Naive thymus-derived CD4-positive, alpha-beta T cell (primary cell): ENCODE data around the gene SOX6. TPM values are rescaled to one million over a fixed set of nuclear protein-coding genes. Genes with fewer than 3 reads are reported as not detected.

ENCODE experiments used
- ATAC-seq: fragments of 150-1000 bp; cut with Tn5 transposase; 2 replicates; pipeline ENCODE4 v1.10.0; 2021; ENCODE audit warnings: mild to moderate bottlenecking, moderate library complexity
- CTCF ChIA-PET: fragments of 350-600 bp; sonication (Branson Sonifier 250); formaldehyde crosslinking; loops from one replicate; lab custom pipeline; 2021; ENCODE audit warnings: antibody characterized with exemption; lab: Charles Lee
- POLR2A ChIA-PET: fragments of 350-600 bp; sonication (Branson Sonifier 250); formaldehyde crosslinking; loops from one replicate; lab custom pipeline; 2021; ENCODE audit warnings: antibody characterized with exemption, inconsistent platforms; lab: Charles Lee
- DNase-seq, 9 donors: peaks; one replicate each; pipeline versions ENCODE4 v3.0.0 to v3.0.0-alpha.2; 2020 to 2022; ENCODE audit warnings: mixed read lengths in 1 of 9
- H3K27ac ChIP-seq: one replicate; pipeline ENCODE4 v1.7.0; 2013; ENCODE audit warnings: mild to moderate bottlenecking, low read depth, low read length, moderate library complexity
- H3K27me3 ChIP-seq, 2 donors: one replicate each; pipeline ENCODE4 v1.7.0; 2013; ENCODE audit warnings: low read length in 2 of 2, mild to moderate bottlenecking in 2 of 2, moderate library complexity in 2 of 2; ENCODE audit not compliant: control insufficient read depth in 2 of 2, insufficient read depth in 2 of 2
- H3K36me3 ChIP-seq, 3 experiments: 1 replicate in 2 of 3; 2 replicates in 1 of 3; pipeline ENCODE4 v1.7.0; 2013; ENCODE audit warnings: low read length in 3 of 3, mild to moderate bottlenecking in 3 of 3, moderate library complexity in 1 of 3; ENCODE audit not compliant: insufficient read depth in 3 of 3, control insufficient read depth in 2 of 3
- H3K4me1 ChIP-seq, 2 donors: one replicate each; pipeline ENCODE4 v1.7.0; 2013; ENCODE audit warnings: low read length in 2 of 2, mild to moderate bottlenecking in 2 of 2, moderate library complexity in 1 of 2; ENCODE audit not compliant: control insufficient read depth in 2 of 2, insufficient read depth in 2 of 2
- H3K4me3 ChIP-seq: 2 replicates; pipeline ENCODE4 v1.7.0; 2013; ENCODE audit warnings: mild to moderate bottlenecking, low read length
- H3K9me3 ChIP-seq, 3 experiments: 1 replicate in 2 of 3; 2 replicates in 1 of 3; pipeline ENCODE4 v1.7.0; 2013; ENCODE audit warnings: low read length in 3 of 3; ENCODE audit not compliant: control insufficient read depth in 2 of 3
- H3K27ac Mint-ChIP-seq, 9 donors: one replicate each; pipeline ENCODE4 v1.8.0; 2020 to 2022; ENCODE audit warnings: mixed read lengths in 9 of 9, mild to moderate bottlenecking in 8 of 9, moderate library complexity in 5 of 9, inconsistent platforms in 2 of 9
- H3K27me3 Mint-ChIP-seq, 5 donors: one replicate each; pipeline ENCODE4 v1.8.0; 2021 to 2022; ENCODE audit warnings: mixed read lengths in 5 of 5, mild to moderate bottlenecking in 1 of 5
- H3K36me3 Mint-ChIP-seq, 5 donors: one replicate each; pipeline ENCODE4 v1.8.0; 2020 to 2022; ENCODE audit warnings: mixed read lengths in 5 of 5, mild to moderate bottlenecking in 3 of 5, inconsistent platforms in 1 of 5
- H3K4me1 Mint-ChIP-seq, 7 donors: one replicate each; pipeline ENCODE4 v1.8.0; 2020 to 2022; ENCODE audit warnings: mixed read lengths in 7 of 7, mild to moderate bottlenecking in 3 of 7, inconsistent platforms in 1 of 7
- H3K4me3 Mint-ChIP-seq, 10 donors: one replicate each; pipeline ENCODE4 v1.8.0; 2020 to 2022; ENCODE audit warnings: mild to moderate bottlenecking in 10 of 10, mixed read lengths in 10 of 10, moderate library complexity in 6 of 10, inconsistent platforms in 2 of 10
- H3K9me3 Mint-ChIP-seq, 11 donors: one replicate each; pipeline ENCODE4 v1.8.0; 2020 to 2022; ENCODE audit warnings: mixed read lengths in 11 of 11, mild to moderate bottlenecking in 4 of 11, inconsistent platforms in 1 of 11, moderate library complexity in 1 of 11
- intact Hi-C, 2 donors: fragments of 100-400 bp; cut with micrococcal nuclease; formaldehyde crosslinking; loops; one replicate each; pipeline ENCODE4 v1.15.1; 2023
- polyA plus RNA-seq, 2 donors: library from polyadenylated mRNA; unstranded; fragments of 300-500 nt; fragmentation: Illumina TruSeq; gene quantifications; one replicate each; pipeline ENCODE4 v1.2.3, GENCODE V29; 2021
- total RNA-seq, 6 experiments: library from RNA in 5 of 6; stranded (reverse) in 5 of 6; gene quantifications; 1 replicate in 5 of 6; 2 replicates in 1 of 6; pipeline ENCODE4 v1.2.3 and lab custom pipeline; 2021 to 2026

SOX6 gene
- total and polyA plus RNA-seq, 7 experiments from 2014 or later: 0.51 TPM; not detected in 6

- intact Hi-C loops: no loop called here
- POLR2A ChIA-PET: no interaction called here
- CTCF ChIA-PET: no interaction called here
These were observed 116.9 kb downstream of the SOX6 start for GRCh38 chr11:16239141-16240105.

GRCh38 chr11:16226245-16226644 is 130.1 kb downstream of the SOX6 start:
- ATAC-seq: no peak
- ChIA-PET CTCF (no interaction called here), POLR2A (no interaction called here)
- intact Hi-C loops: no loop called here
- H3K27me3 Mint-ChIP-seq: no peaks in the 10 kb centered on the region
- Histone ChIP-seq H3K9me3 (no peaks in the 10 kb centered on the region), H3K4me1 (no peaks in the 10 kb centered on the region), H3K27me3 (no peaks in the 10 kb centered on the region), H3K27ac (no peak overlapping the region), H3K4me3 (no peak overlapping the region), H3K36me3 (no peaks in the 10 kb centered on the region)
- no peak overlapping the region for H3K27ac Mint-ChIP-seq
- DNase-seq: no peak
- no peaks in the 10 kb centered on the region for H3K4me1 Mint-ChIP-seq
- H3K9me3 Mint-ChIP-seq: peaks cover 0 to 6% (median 0%) of the 10 kb centered on the region in 11 donors
- H3K4me3 Mint-ChIP-seq: no peak overlapping the region
- no peaks in the 10 kb centered on the region for H3K36me3 Mint-ChIP-seq

More at GRCh38 chr11:16239141-16240105, 116.9 kb downstream of the SOX6 start:
- Mint-ChIP-seq H3K27ac (no peak overlapping the region), H3K9me3 (peaks cover 0 to 9% (median 0%) of the 10 kb centered on the region in 11 donors), H3K4me1 (no peaks in the 10 kb centered on the region), H3K36me3 (no peaks in the 10 kb centered on the region), H3K27me3 (no peaks in the 10 kb centered on the region), H3K4me3 (no peak overlapping the region)
- DNase-seq (no peak), ATAC-seq (no peak)
- no peak overlapping the region for H3K27ac ChIP-seq
- no peaks in the 10 kb centered on the region for H3K36me3 ChIP-seq
- no peaks in the 10 kb centered on the region for H3K4me1 ChIP-seq
- no peaks in the 10 kb centered on the region for H3K9me3 ChIP-seq
- no peak overlapping the region for H3K4me3 ChIP-seq
- no peaks in the 10 kb centered on the region for H3K27me3 ChIP-seq

GRCh38 chr11:16225623-16226022 is 130.7 kb downstream of the SOX6 start:
- Mint-ChIP-seq H3K27me3 (no peaks in the 10 kb centered on the region), H3K4me3 (no peak overlapping the region), H3K4me1 (no peaks in the 10 kb centered on the region), H3K27ac (no peak overlapping the region), H3K9me3 (peaks cover 0 to 6% (median 0%) of the 10 kb centered on the region in 11 donors), H3K36me3 (no peaks in the 10 kb centered on the region)
- Histone ChIP-seq H3K4me1 (no peaks in the 10 kb centered on the region), H3K36me3 (no peaks in the 10 kb centered on the region), H3K4me3 (no peak overlapping the region), H3K9me3 (no peaks in the 10 kb centered on the region), H3K27ac (no peak overlapping the region), H3K27me3 (no peaks in the 10 kb centered on the region)
- CTCF ChIA-PET: no interaction called here
- no peak for ATAC-seq
- POLR2A ChIA-PET: no interaction called here
- no peak for DNase-seq
- intact Hi-C loops: no loop called here

- Mint-ChIP-seq H3K4me3 (no peak overlapping the region), H3K27ac (no peak overlapping the region), H3K36me3 (no peaks in the 10 kb centered on the region), H3K27me3 (no peaks in the 10 kb centered on the region), H3K9me3 (peaks cover 0 to 6% (median 0%) of the 10 kb centered on the region in 11 donors), H3K4me1 (no peaks in the 10 kb centered on the region)
- ChIA-PET POLR2A (no interaction called here), CTCF (no interaction called here)
- ATAC-seq (no peak), DNase-seq (no peak)
- Histone ChIP-seq H3K9me3 (no peaks in the 10 kb centered on the region), H3K4me3 (no peak overlapping the region), H3K36me3 (no peaks in the 10 kb centered on the region), H3K27me3 (no peaks in the 10 kb centered on the region), H3K4me1 (no peaks in the 10 kb centered on the region), H3K27ac (no peak overlapping the region)
- intact Hi-C loops: no loop called here
These were observed 132.8 kb downstream of the SOX6 start for GRCh38 chr11:16223558-16223957.

- intact Hi-C loops: no loop called here
- Histone ChIP-seq H3K27me3 (no peaks in the 10 kb centered on the region), H3K4me1 (no peaks in the 10 kb centered on the region), H3K9me3 (no peaks in the 10 kb centered on the region), H3K27ac (no peak overlapping the region), H3K36me3 (no peaks in the 10 kb centered on the region), H3K4me3 (no peak overlapping the region)
- ATAC-seq (no peak), DNase-seq (no peak)
- Mint-ChIP-seq H3K27ac (no peak overlapping the region), H3K4me1 (no peaks in the 10 kb centered on the region), H3K36me3 (no peaks in the 10 kb centered on the region), H3K4me3 (no peak overlapping the region), H3K9me3 (no peaks in the 10 kb centered on the region), H3K27me3 (no peaks in the 10 kb centered on the region)
- POLR2A ChIA-PET: no interaction called here
- CTCF ChIA-PET: no interaction called here
These were observed 138.7 kb downstream of the SOX6 start for GRCh38 chr11:16217631-16218030.

- ATAC-seq (no peak), DNase-seq (no peak)
- H3K4me3 ChIP-seq: no peak overlapping the region
- Mint-ChIP-seq H3K9me3 (no peaks in the 10 kb centered on the region), H3K4me3 (no peak overlapping the region), H3K36me3 (no peaks in the 10 kb centered on the region), H3K4me1 (no peaks in the 10 kb centered on the region), H3K27me3 (no peaks in the 10 kb centered on the region), H3K27ac (no peak overlapping the region)
- no peaks in the 10 kb centered on the region for H3K4me1 ChIP-seq
- ChIA-PET CTCF (no interaction called here), POLR2A (no interaction called here)
- intact Hi-C loops: no loop called here
- H3K27me3 ChIP-seq: no peaks in the 10 kb centered on the region
- H3K27ac ChIP-seq: no peak overlapping the region
- H3K36me3 ChIP-seq: no peaks in the 10 kb centered on the region
- H3K9me3 ChIP-seq: no peaks in the 10 kb centered on the region
These were observed 139.5 kb downstream of the SOX6 start for GRCh38 chr11:16216831-16217230.

- no peak overlapping the region for H3K4me3 Mint-ChIP-seq
- intact Hi-C loops: no loop called here
- CTCF ChIA-PET: no interaction called here
- ATAC-seq (no peak), DNase-seq (no peak)
- POLR2A ChIA-PET: no interaction called here
- Histone ChIP-seq H3K27me3 (no peaks in the 10 kb centered on the region), H3K36me3 (no peaks in the 10 kb centered on the region), H3K4me1 (no peaks in the 10 kb centered on the region), H3K4me3 (no peak overlapping the region), H3K27ac (no peak overlapping the region), H3K9me3 (no peaks in the 10 kb centered on the region)
- no peak overlapping the region for H3K27ac Mint-ChIP-seq
- H3K27me3 Mint-ChIP-seq: no peaks in the 10 kb centered on the region
- no peaks in the 10 kb centered on the region for H3K36me3 Mint-ChIP-seq
- H3K4me1 Mint-ChIP-seq: no peaks in the 10 kb centered on the region
- peaks cover 0 to 6% (median 0%) of the 10 kb centered on the region in 11 donors for H3K9me3 Mint-ChIP-seq
These were observed 141.0 kb downstream of the SOX6 start for GRCh38 chr11:16215352-16215751.
